Measurements from ENCODE around the gene UBN1.

DNA sequence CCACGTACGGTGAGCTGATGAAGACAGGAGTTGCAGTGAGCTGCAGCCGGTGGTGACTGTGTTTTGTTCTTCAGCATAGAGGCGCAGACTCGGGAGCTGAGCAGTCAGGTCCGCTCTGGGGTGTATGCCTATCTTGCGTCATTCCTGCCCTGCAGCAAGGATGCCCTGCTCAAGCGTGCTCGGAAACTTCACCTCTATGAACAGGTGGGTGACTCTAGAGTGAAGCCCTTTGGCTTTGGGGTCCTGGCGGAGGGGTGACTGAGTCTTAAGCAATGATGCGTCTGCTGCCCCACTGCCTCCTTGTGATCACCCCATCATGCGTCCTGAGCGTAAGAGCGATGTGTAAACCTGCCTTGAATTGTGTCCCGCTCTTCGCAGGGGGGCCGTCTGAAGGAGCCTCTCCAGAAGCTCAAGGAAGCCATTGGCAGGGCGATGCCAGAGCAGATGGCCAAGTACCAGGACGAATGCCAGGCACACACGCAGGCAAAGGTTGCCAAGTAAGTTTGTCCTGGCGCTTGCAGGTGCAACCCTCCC, 22.9 kb downstream of the UBN1 start:
- TF ChIP-seq, protein P1, sequence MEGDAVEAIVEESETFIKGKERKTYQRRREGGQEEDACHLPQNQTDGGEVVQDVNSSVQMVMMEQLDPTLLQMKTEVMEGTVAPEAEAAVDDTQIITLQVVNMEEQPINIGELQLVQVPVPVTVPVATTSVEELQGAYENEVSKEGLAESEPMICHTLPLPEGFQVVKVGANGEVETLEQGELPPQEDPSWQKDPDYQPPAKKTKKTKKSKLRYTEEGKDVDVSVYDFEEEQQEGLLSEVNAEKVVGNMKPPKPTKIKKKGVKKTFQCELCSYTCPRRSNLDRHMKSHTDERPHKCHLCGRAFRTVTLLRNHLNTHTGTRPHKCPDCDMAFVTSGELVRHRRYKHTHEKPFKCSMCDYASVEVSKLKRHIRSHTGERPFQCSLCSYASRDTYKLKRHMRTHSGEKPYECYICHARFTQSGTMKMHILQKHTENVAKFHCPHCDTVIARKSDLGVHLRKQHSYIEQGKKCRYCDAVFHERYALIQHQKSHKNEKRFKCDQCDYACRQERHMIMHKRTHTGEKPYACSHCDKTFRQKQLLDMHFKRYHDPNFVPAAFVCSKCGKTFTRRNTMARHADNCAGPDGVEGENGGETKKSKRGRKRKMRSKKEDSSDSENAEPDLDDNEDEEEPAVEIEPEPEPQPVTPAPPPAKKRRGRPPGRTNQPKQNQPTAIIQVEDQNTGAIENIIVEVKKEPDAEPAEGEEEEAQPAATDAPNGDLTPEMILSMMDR (IDR thresholded peaks at IDR 0.05): no peak
- no peak for TF ChIP-seq POLR2A (IDR thresholded peaks at IDR 0.05)

All from Peyer's patch (tissue), 4 donors.